HL-60 (cell line): ENCODE results near the gene ERC2.

ENCODE experiments used
- CTCF ChIP-seq: IDR thresholded peaks from one replicate; pipeline ENCODE4 v1.5.1; 2011; ENCODE audit warnings: low read length, control low read depth, inconsistent platforms; ENCODE audit not compliant: insufficient read depth
- GABPA ChIP-seq: IDR thresholded peaks from 2 replicates; pipeline ENCODE4 v1.6.1; 2012; ENCODE audit warnings: low read depth
- POLR2AphosphoS5 ChIP-seq: IDR thresholded peaks from 2 replicates; pipeline ENCODE4 v1.6.1; 2012; ENCODE audit warnings: low read depth
- REST ChIP-seq: IDR thresholded peaks from 2 replicates; pipeline ENCODE4 v1.6.1; 2012; ENCODE audit warnings: low read depth; ENCODE audit not compliant: insufficient replicate concordance
- SPI1 ChIP-seq: IDR thresholded peaks from 2 replicates; pipeline ENCODE4 v1.6.1; 2012; ENCODE audit warnings: low read depth, mild to moderate bottlenecking, borderline replicate concordance

- TF ChIP-seq CTCF (no peak), REST (no peak), GABPA (no peak), POLR2AphosphoS5 (no peak), SPI1 (no peak)
Observed at GRCh38 chr3:55636300-55637195, 831.7 kb downstream of the ERC2 start.
